ENCODE results near the gene HHAT.

DNA sequence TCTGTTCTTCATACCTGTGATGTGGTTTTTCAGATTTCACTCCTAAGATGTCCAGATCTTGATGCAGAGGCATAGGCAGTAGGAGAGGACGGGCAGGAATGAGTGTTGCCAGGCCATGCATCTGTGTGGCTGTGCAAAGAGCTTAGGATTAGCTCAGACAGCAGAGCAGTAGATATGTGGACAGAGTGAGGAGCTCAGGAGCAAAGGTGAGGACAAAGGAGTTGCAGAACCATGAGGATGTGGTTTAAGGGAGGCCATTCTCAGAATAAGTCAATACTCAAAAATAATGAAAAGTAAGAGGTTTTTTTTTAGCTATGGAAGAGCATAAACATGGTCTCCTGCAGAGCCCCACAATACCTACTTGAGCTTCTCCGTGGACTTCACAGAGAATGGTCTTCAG, 158.3 kb downstream of the HHAT start:
- TF ChIP-seq GATA2 (IDR thresholded peaks at IDR 0.05; ENCODE audit: low read depth, low read length): no peak
- TF ChIP-seq GATA3 (IDR thresholded peaks at IDR 0.05; ENCODE audit: low read depth, low read length): no peak

All from SH-SY5Y (cell line).